Chondrocyte (in vitro differentiated cells): ENCODE results near the gene PKP1. TPM values are rescaled to one million over a fixed set of nuclear protein-coding genes. Genes with fewer than 3 reads are reported as not detected.

Source experiments
- DNase-seq: peaks from one replicate; pipeline ENCODE4 v3.0.0; 2021; ENCODE audit warnings: mixed read lengths, low spot score
- H3K27ac Mint-ChIP-seq: one replicate; pipeline ENCODE4 v1.8.0; 2021; ENCODE audit warnings: mild to moderate bottlenecking, moderate library complexity, mixed read lengths; ENCODE audit not compliant: unreplicated experiment
- H3K27me3 Mint-ChIP-seq: 2 replicates; pipeline ENCODE4 v1.8.0; 2021; ENCODE audit warnings: low read depth, mixed read lengths
- H3K36me3 Mint-ChIP-seq: 2 replicates; pipeline ENCODE4 v1.8.0; 2021; ENCODE audit warnings: low read depth, mixed read lengths
- H3K4me1 Mint-ChIP-seq: 2 replicates; pipeline ENCODE4 v1.8.0; 2021; ENCODE audit warnings: low read depth, mild to moderate bottlenecking, mixed read lengths
- H3K4me3 Mint-ChIP-seq: one replicate; pipeline ENCODE4 v1.8.0; 2021; ENCODE audit warnings: mild to moderate bottlenecking, moderate library complexity, mixed read lengths; ENCODE audit not compliant: unreplicated experiment
- H3K9me3 Mint-ChIP-seq: 2 replicates; pipeline ENCODE4 v1.8.0; 2021; ENCODE audit warnings: low read depth, mixed read lengths
- CTCF ChIP-seq: fragments of 200-600 bp; sonication (generic); IDR thresholded peaks from 2 replicates; pipeline ENCODE4 v1.5.0; 2021; ENCODE audit warnings: antibody characterized with exemption, mild to moderate bottlenecking, moderate library complexity
- total RNA-seq: library from RNA; stranded (reverse); gene quantifications from 3 replicates; pipeline ENCODE4 v1.2.1, GENCODE V29; 2021

The PKP1 gene
- total RNA-seq, 1 donor from 2014 or later, result 4.0 TPM

GRCh38 chr1:201366696-201367095 is 83.4 kb downstream of the PKP1 start:
- peaks cover 8% of the 10 kb centered on the region for H3K27me3 Mint-ChIP-seq
- H3K4me3 Mint-ChIP-seq, result no peak overlapping the region
- no peaks in the 10 kb centered on the region for H3K9me3 Mint-ChIP-seq
- no peaks in the 10 kb centered on the region for H3K4me1 Mint-ChIP-seq
- no peak overlapping the region for H3K27ac Mint-ChIP-seq
- peaks cover 4% of the 10 kb centered on the region for H3K36me3 Mint-ChIP-seq
- DNase-seq, result no peak
- no peak for TF ChIP-seq CTCF

- Mint-ChIP-seq H3K4me1 (no peaks in the 10 kb centered on the region), H3K27me3 (peaks cover 8% of the 10 kb centered on the region), H3K9me3 (no peaks in the 10 kb centered on the region), H3K36me3 (peaks cover 4% of the 10 kb centered on the region), H3K27ac (no peak overlapping the region), H3K4me3 (no peak overlapping the region)
- no peak for DNase-seq
- TF ChIP-seq CTCF, result no peak
These were observed 85.9 kb downstream of the PKP1 start for GRCh38 chr1:201369209-201369608.

- Mint-ChIP-seq H3K27ac (no peak overlapping the region), H3K27me3 (peaks cover 8% of the 10 kb centered on the region), H3K4me3 (no peak overlapping the region), H3K4me1 (no peaks in the 10 kb centered on the region), H3K9me3 (no peaks in the 10 kb centered on the region), H3K36me3 (peaks cover 4% of the 10 kb centered on the region)
- no peak for DNase-seq
- no peak for TF ChIP-seq CTCF
These were observed 87.2 kb downstream of the PKP1 start for GRCh38 chr1:201370500-201370899.

- Mint-ChIP-seq H3K4me3 (no peak overlapping the region), H3K36me3 (peaks cover 4% of the 10 kb centered on the region), H3K27me3 (peaks cover 8% of the 10 kb centered on the region), H3K27ac (no peak overlapping the region), H3K9me3 (no peaks in the 10 kb centered on the region), H3K4me1 (peaks cover 7% of the 10 kb centered on the region)
- no peak for TF ChIP-seq CTCF
- no peak for DNase-seq
These were observed 88.0 kb downstream of the PKP1 start for GRCh38 chr1:201371276-201371675.

GRCh38 chr1:201371792-201372191 is 88.5 kb downstream of the PKP1 start:
- DNase-seq, result no peak
- H3K4me1 Mint-ChIP-seq, result peaks cover 12% of the 10 kb centered on the region
- no peak overlapping the region for H3K27ac Mint-ChIP-seq
- H3K27me3 Mint-ChIP-seq, result peaks cover 8% of the 10 kb centered on the region
- TF ChIP-seq CTCF, result no peak
- H3K4me3 Mint-ChIP-seq, result no peak overlapping the region
- peaks cover 4% of the 10 kb centered on the region for H3K36me3 Mint-ChIP-seq
- H3K9me3 Mint-ChIP-seq, result no peaks in the 10 kb centered on the region
